GM19455 (cell line): ENCODE results near the gene LAMTOR3.

Source experiments
- ATAC-seq: cut with Tn5 transposase; IDR thresholded peaks from one replicate; pipeline ENCODE4 v1.9.1; 2021; ENCODE audit not compliant: unreplicated experiment

The LAMTOR3 gene

GRCh38 chr4:99894161-99894997, at the start of gene LAMTOR3:
Gene LAMTOR3, minus strand, starts transcription at chr4:99894427. Its CDS starts 464 bp downstream, at chr4:99893963.
- peak; percentile 100 for ATAC-seq

DNA sequence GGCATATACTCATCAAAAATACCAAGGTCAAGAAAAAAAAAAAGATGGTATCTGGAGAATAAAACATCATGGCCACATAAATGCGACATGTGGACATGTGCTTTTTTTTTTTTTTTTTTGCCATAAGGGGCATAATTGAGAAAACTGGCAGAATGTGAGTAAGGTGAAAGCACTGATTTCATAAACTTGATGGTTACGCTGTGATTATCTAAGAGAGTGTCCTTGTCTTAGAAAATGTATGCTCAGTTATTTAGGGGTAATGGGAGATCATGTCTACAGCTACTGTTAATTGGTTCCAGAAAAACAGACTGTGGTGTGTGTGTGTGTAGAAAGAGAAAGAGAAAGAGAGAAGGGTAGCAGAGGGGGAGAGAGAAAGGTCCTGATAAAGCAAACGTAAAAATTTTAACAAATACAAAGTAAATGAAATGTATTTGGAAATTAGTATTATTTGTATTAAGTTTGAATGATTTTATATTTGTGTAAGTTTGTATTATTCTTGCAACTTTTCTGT, 44.1 kb upstream of the LAMTOR3 start:
- ATAC-seq = no peak

GRCh38 chr4:99934891-99935290, 40.7 kb upstream of the LAMTOR3 start:
- ATAC-seq = no peak

DNA sequence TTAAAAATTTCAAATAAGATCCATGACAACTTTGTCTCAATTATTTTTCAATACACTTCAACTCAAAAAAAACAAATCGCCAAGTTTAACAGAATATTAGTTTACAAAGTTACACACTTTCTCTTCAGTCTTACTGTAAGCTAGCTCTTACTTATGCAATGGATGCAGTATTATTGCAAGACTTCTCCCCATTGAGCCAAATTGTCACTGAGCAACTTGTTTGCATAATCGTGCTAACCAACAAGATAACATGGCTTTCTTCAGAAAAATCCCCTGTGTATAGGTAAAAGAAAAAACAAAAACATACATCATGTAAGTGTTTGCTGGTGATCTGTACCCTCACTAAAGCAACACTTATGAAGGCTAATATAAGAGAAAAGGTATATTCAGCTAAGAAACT, 33.3 kb upstream of the LAMTOR3 start:
- no peak for ATAC-seq

GRCh38 chr4:99921174-99921573, 26.9 kb upstream of the LAMTOR3 start:
- ATAC-seq = no peak

DNA sequence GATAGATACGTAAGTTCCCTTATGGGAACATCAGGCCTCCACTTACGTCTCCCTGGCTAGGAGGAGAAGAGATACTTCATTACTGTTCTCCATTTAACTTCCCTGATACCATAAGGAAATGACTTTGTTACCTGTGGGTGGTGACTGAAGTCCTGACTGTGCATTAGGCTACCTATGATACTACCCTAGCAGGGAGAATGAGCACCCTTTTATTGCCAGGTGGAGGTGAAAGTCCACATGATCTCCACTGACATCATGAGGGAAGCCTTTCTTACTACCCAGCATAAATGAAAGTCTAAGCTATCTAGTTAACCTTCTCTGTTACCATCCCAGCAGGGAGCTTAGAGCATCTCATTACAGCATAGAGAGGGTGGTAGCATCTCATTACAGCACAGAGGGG, 24.4 kb upstream of the LAMTOR3 start:
- no peak for ATAC-seq

GRCh38 chr4:99917575-99917974, 23.3 kb upstream of the LAMTOR3 start:
- ATAC-seq = no peak

DNA sequence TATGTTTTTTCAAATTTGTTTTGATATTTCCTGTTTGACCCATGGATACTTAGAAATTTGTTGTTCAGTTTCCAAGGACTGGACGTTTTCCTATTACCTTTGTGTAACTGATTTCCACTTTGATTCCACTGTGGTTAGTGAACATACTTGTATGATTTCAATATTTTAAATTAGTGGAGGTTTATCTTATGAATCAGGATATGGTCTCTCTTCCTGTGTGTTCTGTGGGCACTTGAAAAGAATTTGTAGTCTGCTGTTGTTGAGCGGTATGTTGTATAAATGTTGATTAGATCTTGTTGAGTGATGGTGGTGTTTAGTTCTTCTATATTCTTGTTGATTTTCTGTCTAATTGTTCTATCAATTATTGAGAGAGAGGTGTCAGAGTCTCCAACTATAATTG, 21.2 kb upstream of the LAMTOR3 start:
- ATAC-seq = no peak

- no peak for ATAC-seq
Measured at GRCh38 chr4:99894998-99895397, 771 bp upstream of the LAMTOR3 start.

DNA sequence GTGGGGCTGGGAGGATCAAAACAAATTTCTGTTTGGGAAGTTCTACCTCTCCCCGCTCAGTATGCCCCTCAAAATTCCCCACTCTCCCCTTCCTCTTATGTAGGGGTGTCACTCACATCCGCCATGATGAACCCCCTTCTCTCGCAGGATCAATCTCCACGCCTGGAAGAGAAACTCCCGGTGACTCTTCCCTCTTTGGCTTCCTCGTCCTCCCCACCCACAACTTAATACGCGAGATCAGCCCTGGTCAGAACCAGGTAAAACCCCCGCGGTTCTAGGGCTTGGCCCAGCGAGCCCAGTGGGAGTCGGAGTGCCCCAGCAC, 427 bp downstream of the LAMTOR3 start:
- ATAC-seq = peak; percentile 7

GRCh38 chr4:99893029-99893428, 1.2 kb downstream of the LAMTOR3 start:
- ATAC-seq = no peak

GRCh38 chr4:99891351-99891750, 2.9 kb downstream of the LAMTOR3 start:
- no peak for ATAC-seq

DNA sequence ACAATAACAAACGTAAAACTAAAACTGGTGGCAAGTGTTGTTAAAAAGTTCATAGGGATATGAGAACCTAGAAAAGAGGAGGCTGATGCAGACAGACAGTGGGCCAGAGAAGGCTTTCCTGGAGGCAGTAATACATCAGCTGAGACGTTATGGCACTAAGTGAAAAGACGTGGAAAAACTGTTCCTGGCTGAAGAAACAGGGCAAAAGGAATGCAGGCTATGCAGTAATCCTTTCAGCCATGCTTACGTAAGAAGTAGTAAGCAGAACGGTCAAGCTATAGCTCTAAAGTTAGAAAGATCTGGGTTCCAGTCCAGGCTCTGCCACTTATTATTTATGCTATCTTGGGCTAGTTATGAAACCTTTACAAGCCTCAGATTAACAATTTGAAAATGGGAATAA, 6.4 kb downstream of the LAMTOR3 start:
- ATAC-seq = no peak

DNA sequence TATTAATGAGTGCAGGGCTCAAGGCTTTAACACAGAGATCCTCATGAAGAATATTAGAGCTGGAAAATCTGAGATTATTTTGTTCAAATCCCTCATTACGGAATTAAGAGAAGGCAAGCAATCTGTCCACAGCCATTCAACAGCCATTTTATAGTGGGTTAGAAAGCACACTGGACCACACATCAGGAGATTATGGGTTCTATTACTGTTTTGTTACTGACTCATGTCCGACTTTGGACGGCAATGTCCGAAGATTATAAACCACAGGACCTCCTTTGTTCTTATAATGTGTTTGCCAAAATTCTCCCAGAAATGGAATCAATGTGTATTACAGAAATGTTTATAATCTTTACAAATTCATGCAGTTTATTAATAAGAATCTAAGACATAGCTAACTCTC, 8.1 kb downstream of the LAMTOR3 start:
- no peak for ATAC-seq

GRCh38 chr4:99885687-99886086, 8.5 kb downstream of the LAMTOR3 start:
- ATAC-seq = no peak

DNA sequence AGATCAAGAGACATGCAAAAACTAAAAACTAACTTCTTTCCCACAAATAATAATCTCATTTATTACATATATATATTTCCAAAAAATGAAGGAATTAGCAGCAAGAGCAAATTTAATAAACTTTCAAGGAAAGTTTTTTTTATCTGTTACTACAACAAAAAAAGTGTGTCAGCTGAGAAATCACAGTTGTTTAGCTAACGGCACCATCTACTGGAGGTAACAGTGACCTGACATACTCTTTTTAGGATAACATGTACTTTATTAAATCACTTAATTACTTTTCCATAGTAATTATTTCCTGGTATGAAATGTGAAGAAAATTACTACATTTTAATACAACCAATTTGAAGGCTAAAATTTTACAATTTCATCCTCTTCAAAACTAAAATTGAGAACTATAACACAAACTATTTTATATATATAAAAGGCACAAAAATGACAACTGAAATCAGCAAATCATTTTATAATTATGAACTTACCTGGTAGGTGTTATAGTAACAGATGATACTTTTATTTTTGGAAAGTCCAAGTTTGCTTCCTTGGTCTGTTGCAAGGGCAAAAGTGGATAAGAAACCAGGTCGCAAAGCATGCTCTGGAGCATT, 9.1 kb downstream of the LAMTOR3 start:
- ATAC-seq = no peak

- no peak for ATAC-seq
Measured at GRCh38 chr4:99879458-99879857, 14.8 kb downstream of the LAMTOR3 start.

DNA sequence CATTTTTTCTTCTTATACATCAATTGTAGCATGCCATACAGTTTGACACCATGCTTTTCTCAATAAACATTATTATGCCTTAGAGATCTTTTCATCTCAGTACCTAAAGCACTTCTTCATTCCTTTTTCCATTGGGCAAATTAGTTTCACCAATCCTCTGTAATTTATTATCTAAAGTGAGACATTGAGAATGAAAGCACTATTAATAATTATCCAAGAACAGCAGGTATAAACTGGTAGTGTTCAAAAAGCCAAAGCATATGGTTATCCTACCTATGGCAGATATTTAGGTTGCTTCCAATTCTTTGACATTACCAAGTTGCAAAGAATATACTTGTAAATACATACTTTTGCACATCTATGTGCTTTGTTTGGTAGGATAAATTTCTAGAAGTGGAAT, 15.6 kb downstream of the LAMTOR3 start:
- no peak for ATAC-seq

DNA sequence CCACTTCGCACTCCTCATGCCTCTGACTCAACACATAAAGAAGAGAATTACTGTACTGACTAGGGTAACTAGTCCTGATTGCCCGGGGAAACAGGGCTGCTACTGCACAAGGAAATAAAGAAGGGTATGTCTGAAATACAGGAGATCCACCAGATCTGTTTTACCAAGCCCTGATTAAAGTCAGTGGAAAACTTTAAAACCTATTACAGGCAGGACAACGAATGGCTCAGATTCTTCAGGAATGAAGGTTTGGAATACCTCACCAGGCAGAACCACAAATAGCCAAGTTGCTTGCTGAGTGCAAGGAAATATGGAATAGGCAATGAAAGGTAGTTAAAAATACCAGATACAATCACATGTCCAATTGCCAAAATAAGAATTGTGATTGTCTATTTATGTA, 17.3 kb downstream of the LAMTOR3 start:
- no peak for ATAC-seq

- no peak for ATAC-seq
Measured at GRCh38 chr4:99875071-99875470, 19.2 kb downstream of the LAMTOR3 start.

GRCh38 chr4:99872570-99872969, 21.7 kb downstream of the LAMTOR3 start:
- ATAC-seq = no peak

GRCh38 chr4:99868126-99868596, 26.1 kb downstream of the LAMTOR3 start:
- ATAC-seq = no peak
